Hematopoietic multipotent progenitor cell treated with erythropoietin and hydrocortisone succinate and interleukin-3 and kit ligand, for 15 days (in vitro differentiated cells): ENCODE data around the gene CAMK1.

Experiments used
- DNase-seq: peaks from one replicate; pipeline ENCODE4 v3.0.0-alpha.2; 2015; ENCODE audit warnings: low spot score

CAMK1 gene

GRCh38 chr3:9710174-9710739 is 59.5 kb downstream of the CAMK1 start:
- DNase-seq: no peak
